H1 (cell line): ENCODE data around the gene APP. TPM values are rescaled to one million over a fixed set of nuclear protein-coding genes. Genes with fewer than 3 reads are reported as not detected.

Experiments
- CBX8 ChIP-seq: fragments of 300-800, 300-1000 bp; sonication (generic); IDR thresholded peaks from 2 replicates; pipeline ENCODE4 v1.7.1; 2016; ENCODE audit warnings: low read depth, low read length, borderline replicate concordance
- SIN3A ChIP-seq, 2 experiments: IDR thresholded peaks in 1 of 2; conservative IDR thresholded peaks in 1 of 2; 2 replicates each; pipeline ENCODE4 v1.6.1; 2011 to 2012; ENCODE audit warnings: low read length in 2 of 2, improper control_type of control experiment in 1 of 2, low read depth in 1 of 2, mild to moderate bottlenecking in 1 of 2
- TAF7 ChIP-seq: optimal IDR thresholded peaks from 2 replicates; pipeline ENCODE3; 2011; ENCODE audit warnings: low read depth, mild to moderate bottlenecking, inconsistent platforms, low read length, moderate library complexity, borderline replicate concordance
- polyA plus RNA-seq, 7 experiments: library from polyadenylated mRNA; depleted of rRNA in 3 of 7; stranded (reverse) in 5 of 7; unstranded in 2 of 7; fragments of >200 nt in 5 of 7; fragments of 200-250 nt in 2 of 7; gene quantifications; 1 replicate in 5 of 7; 2 replicates in 1 of 7; 4 replicates in 1 of 7; pipeline versions ENCODE4 v1.2.1 to v1.2.3, GENCODE V29; 2011 to 2013; ENCODE audit warnings: missing spikeins in 2 of 7, mixed read lengths in 2 of 7
- total RNA-seq: library from RNA; stranded (reverse); fragmentation: NEBNext Ultra II Directional; extraction: Animal tissue kit (Norgen Biotek cat#: 25700); gene quantifications from 2 replicates; pipeline ENCODE4 v1.2.1, GENCODE V29; 2021

APP gene
- total and polyA plus RNA-seq, 2 of the 8 experiments (the other 6 are each of a cell fraction or from before 2014, with no cell fraction given) = 375 to 551 TPM

GRCh38 chr21:26064506-26064905, 106.1 kb downstream of the APP start (continued):
- TF ChIP-seq SIN3A (conservative IDR thresholded peaks at IDR 0.05 in 1 of 2, IDR thresholded peaks at IDR 0.05 in 1 of 2; ENCODE audit: low read depth in 1 of 2, low read length in 2 of 2) (no peak), TAF7 (no peak), CBX8 (no peak)
